Prostate gland (tissue), 2 donors: ENCODE results near the gene PDXP. TPM values are rescaled to one million over a fixed set of nuclear protein-coding genes. Genes with fewer than 3 reads are reported as not detected.

Source experiments
- DNase-seq: peaks from one replicate; pipeline ENCODE4 v3.0.0-alpha.2; 2019; ENCODE audit warnings: low spot score
- H3K27ac ChIP-seq, 2 donors: fragments of 200-600 bp; sonication (generic); 2 replicates each; pipeline ENCODE4 v1.5.1; 2017 to 2019
- H3K27me3 ChIP-seq: fragments of 200-600 bp; sonication (generic); replicated peaks from 2 replicates; pipeline ENCODE4 v1.5.1; 2019; ENCODE audit not compliant: insufficient read depth
- H3K36me3 ChIP-seq, 2 donors: fragments of 200-600 bp; sonication (generic); 1 replicate in 1 of 2; 2 replicates in 1 of 2; pipeline versions ENCODE4 v1.5.1 to v1.8.1; 2017 to 2019
- H3K4me1 ChIP-seq: fragments of 200-600 bp; sonication (generic); replicated peaks from 2 replicates; pipeline ENCODE4 v1.5.1; 2019
- H3K4me3 ChIP-seq, 2 donors: fragments of 200-600 bp; sonication (generic); 2 replicates each; pipeline ENCODE4 v1.5.1; 2017 to 2019
- H3K9me3 ChIP-seq: fragments of 200-600 bp; sonication (generic); 2 replicates; pipeline ENCODE4 v1.5.1; 2017
- POLR2A ChIP-seq: fragments of 450-650 bp; IDR thresholded peaks from one replicate; pipeline ENCODE4 v1.6.1; 2016; ENCODE audit warnings: antibody characterized with exemption, mild to moderate bottlenecking
- POLR2AphosphoS5 ChIP-seq: sonication (generic); formaldehyde crosslinking; IDR thresholded peaks from one replicate; pipeline ENCODE4 v1.6.1; 2017; ENCODE audit warnings: antibody characterized with exemption
- WGBS: methylation state at CpG from one replicate; pipeline ENCODE4 v1.1.5; 2018; 5-methylcytosine and 5-hydroxymethylcytosine counted together
- intact Hi-C: fragments of 100-400 bp; cut with DNase I; formaldehyde crosslinking; loops from one replicate; pipeline ENCODE4 v1.14.2; 2022
- total RNA-seq, 2 donors: library from RNA; depleted of rRNA; stranded (reverse); fragments of >200 nt; gene quantifications; one replicate each; pipeline ENCODE4 v1.1.0, GENCODE V29; 2016
- TF ChIP-seq, protein P1 (sequence below), 4 experiments: fragments of 200-600 bp in 2 of 4; fragments of 450-650 bp in 2 of 4; sonication (generic) in 2 of 4; IDR thresholded peaks; 1 replicate in 3 of 4; 2 replicates in 1 of 4; pipeline ENCODE4 v1.5.1; 2016 to 2019; ENCODE audit warnings: antibody characterized with exemption in 4 of 4, mild to moderate bottlenecking in 2 of 4, moderate library complexity in 2 of 4

Gene PDXP
- total RNA-seq, 2 donors from 2014 or later = 12.9 to 87.8 TPM

- Histone ChIP-seq H3K4me1 (peaks cover 7% of the 10 kb centered on the region), H3K4me3 (no peak overlapping the region), H3K36me3 (peaks cover 0 to 9% of the 10 kb centered on the region in 2 donors), H3K27me3 (no peaks in the 10 kb centered on the region), H3K9me3 (no peaks in the 10 kb centered on the region), H3K27ac (peak overlapping the region in 1 of 2 donors; percentile 66)
- TF ChIP-seq POLR2AphosphoS5 = no peak
- TF ChIP-seq, protein P1, sequence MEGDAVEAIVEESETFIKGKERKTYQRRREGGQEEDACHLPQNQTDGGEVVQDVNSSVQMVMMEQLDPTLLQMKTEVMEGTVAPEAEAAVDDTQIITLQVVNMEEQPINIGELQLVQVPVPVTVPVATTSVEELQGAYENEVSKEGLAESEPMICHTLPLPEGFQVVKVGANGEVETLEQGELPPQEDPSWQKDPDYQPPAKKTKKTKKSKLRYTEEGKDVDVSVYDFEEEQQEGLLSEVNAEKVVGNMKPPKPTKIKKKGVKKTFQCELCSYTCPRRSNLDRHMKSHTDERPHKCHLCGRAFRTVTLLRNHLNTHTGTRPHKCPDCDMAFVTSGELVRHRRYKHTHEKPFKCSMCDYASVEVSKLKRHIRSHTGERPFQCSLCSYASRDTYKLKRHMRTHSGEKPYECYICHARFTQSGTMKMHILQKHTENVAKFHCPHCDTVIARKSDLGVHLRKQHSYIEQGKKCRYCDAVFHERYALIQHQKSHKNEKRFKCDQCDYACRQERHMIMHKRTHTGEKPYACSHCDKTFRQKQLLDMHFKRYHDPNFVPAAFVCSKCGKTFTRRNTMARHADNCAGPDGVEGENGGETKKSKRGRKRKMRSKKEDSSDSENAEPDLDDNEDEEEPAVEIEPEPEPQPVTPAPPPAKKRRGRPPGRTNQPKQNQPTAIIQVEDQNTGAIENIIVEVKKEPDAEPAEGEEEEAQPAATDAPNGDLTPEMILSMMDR (IDR thresholded peaks at IDR 0.05) = no peak
- TF ChIP-seq POLR2A = no peak
- WGBS = 75% methylated on average over 7 of the region's 7 CpGs
- DNase-seq = no peak
- intact Hi-C loops = no loop called here
Observed at GRCh38 chr22:37627121-37627520, 31.4 kb upstream of the PDXP start.

- intact Hi-C loops = no loop called here
- no peak overlapping the region for H3K4me3 ChIP-seq
- no peaks in the 10 kb centered on the region for H3K27me3 ChIP-seq
- peak overlapping the region in 1 of 2 donors; percentile 66 for H3K27ac ChIP-seq
- 73% methylated on average over 6 of the region's 6 CpGs for WGBS
- peaks cover 0 to 9% of the 10 kb centered on the region in 2 donors for H3K36me3 ChIP-seq
- H3K4me1 ChIP-seq = peaks cover 7% of the 10 kb centered on the region
- no peaks in the 10 kb centered on the region for H3K9me3 ChIP-seq
- DNase-seq = no peak
- TF ChIP-seq, protein P1 (IDR thresholded peaks at IDR 0.05) = no peak
- TF ChIP-seq POLR2A (no peak), POLR2AphosphoS5 (no peak)
Observed at GRCh38 chr22:37627545-37627944, 31.0 kb upstream of the PDXP start.

DNA sequence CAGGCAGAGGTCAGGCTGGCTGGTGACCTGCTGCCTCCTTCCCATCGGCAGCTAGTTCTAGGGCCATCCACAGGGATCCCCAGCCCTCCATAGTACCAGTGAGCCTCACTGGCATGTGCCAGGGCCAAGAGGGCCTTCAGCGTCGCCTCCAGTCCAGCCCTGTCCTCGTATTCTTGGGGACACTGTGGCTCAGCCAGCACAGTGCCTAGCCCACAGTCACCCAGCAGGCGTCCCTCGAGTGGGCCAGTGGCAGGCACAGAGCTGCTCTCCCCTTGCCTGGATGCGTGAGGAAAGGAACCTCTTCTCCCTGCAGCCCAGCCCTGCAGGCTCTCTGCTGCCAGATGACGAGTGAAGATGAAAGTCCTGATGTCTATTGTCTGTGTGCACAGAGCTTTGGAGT lies 29.7 kb upstream of the PDXP start:
- H3K27me3 ChIP-seq = no peaks in the 10 kb centered on the region
- peaks cover 7% of the 10 kb centered on the region for H3K4me1 ChIP-seq
- H3K27ac ChIP-seq = no peak overlapping the region
- DNase-seq = no peak
- intact Hi-C loops = no loop called here
- H3K9me3 ChIP-seq = no peaks in the 10 kb centered on the region
- WGBS = 85% methylated on average over 7 of the region's 8 CpGs
- TF ChIP-seq, protein P1 (IDR thresholded peaks at IDR 0.05) = no peak
- TF ChIP-seq POLR2A (no peak), POLR2AphosphoS5 (no peak)
- H3K4me3 ChIP-seq = no peak overlapping the region
- H3K36me3 ChIP-seq = peaks cover 0 to 9% of the 10 kb centered on the region in 2 donors

DNA sequence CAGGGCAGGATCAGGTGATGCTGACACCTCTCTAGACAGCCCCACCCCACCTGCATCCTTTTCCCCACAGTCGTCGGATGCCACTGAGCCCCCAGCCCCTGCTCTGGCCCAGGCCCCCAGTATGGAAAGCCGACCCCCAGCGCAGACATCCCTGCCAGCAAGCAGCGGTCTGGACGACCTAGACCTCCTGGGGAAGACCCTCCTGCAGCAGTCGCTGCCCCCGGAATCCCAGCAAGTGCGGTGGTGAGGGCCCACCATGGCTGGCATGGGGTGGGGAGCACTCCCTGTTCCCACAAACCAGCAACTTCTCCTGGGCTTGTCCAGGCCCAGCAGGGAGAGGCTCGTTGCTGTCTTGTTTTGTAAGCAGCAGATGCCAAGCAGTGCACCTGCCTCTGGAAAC lies 28.6 kb upstream of the PDXP start:
- 69% methylated on average over 7 of the region's 10 CpGs for whole genome bisulfite sequencing
- Histone ChIP-seq H3K27ac (no peak overlapping the region), H3K36me3 (peaks cover 0 to 9% of the 10 kb centered on the region in 2 donors), H3K9me3 (no peaks in the 10 kb centered on the region), H3K4me1 (peaks cover 7% of the 10 kb centered on the region), H3K4me3 (no peak overlapping the region), H3K27me3 (no peaks in the 10 kb centered on the region)
- intact Hi-C loops = no loop called here
- TF ChIP-seq, protein P1 (IDR thresholded peaks at IDR 0.05) = no peak
- TF ChIP-seq POLR2A = no peak
- no peak for TF ChIP-seq POLR2AphosphoS5
- no peak for DNase-seq

DNA sequence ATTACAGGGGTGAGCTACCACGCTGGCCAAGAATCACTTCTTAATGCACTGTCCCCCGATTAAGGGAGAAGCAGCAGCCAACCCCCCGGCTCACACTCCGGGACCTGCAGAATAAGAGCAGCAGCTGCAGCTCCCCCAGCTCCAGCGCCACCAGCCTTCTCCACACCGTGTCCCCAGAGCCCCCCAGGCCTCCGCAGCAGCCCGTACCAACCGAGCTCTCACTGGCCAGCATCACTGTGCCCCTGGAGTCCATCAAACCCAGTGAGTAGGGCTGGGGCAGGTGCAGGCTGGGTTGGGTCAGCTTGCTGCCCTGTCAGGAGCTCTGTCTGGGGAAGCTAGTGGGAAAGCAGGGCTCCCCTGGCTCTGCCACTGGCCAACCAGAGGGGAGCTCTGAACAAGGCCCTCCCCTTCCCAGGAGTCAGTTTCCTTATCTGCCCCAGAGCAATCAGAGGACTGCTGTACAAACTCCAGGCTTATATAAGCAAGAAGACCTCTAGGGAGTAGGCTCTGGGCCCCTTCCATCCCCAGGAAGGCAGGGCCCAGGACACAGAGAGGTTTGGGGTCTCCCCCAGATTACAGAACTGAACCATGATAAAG lies 27.6 kb upstream of the PDXP start:
- Histone ChIP-seq H3K36me3 (peaks cover 0 to 9% of the 10 kb centered on the region in 2 donors), H3K4me3 (no peak overlapping the region), H3K27ac (no peak overlapping the region), H3K9me3 (no peaks in the 10 kb centered on the region), H3K4me1 (peaks cover 7% of the 10 kb centered on the region), H3K27me3 (no peaks in the 10 kb centered on the region)
- intact Hi-C loops = no loop called here
- WGBS = 93% methylated on average over 9 of the region's 9 CpGs
- DNase-seq = no peak
- TF ChIP-seq POLR2A = no peak
- TF ChIP-seq, protein P1 (IDR thresholded peaks at IDR 0.05) = no peak
- no peak for TF ChIP-seq POLR2AphosphoS5
